Ovary (tissue), 9 donors: ENCODE measurements around the gene HEATR5A. TPM values are rescaled to one million over a fixed set of nuclear protein-coding genes. Genes with fewer than 3 reads are reported as not detected.

Experiments
- DNase-seq, 5 donors: peaks; one replicate each; pipeline ENCODE4 v3.0.0-alpha.2; 2019 to 2020
- H3K27ac ChIP-seq, 2 donors: fragments of 200-600 bp; one replicate each; pipeline versions ENCODE4 v1.5.1 to v1.8.0; 2019 to 2022
- H3K27me3 ChIP-seq: fragments of 200-600 bp; one replicate; pipeline ENCODE4 v1.8.0; 2022
- H3K36me3 ChIP-seq: fragments of 200-600 bp; sonication (generic); one replicate; pipeline ENCODE4 v1.5.1; 2019
- H3K4me1 ChIP-seq: one replicate; pipeline ENCODE4 v1.8.1; 2013; ENCODE audit warnings: mild to moderate bottlenecking, moderate library complexity; ENCODE audit not compliant: insufficient read depth
- H3K4me3 ChIP-seq: fragments of 200-600 bp; sonication (generic); one replicate; pipeline ENCODE4 v1.5.1; 2017
- H3K9me3 ChIP-seq, 2 donors: fragments of 200-600 bp in 1 of 2; sonication (generic) in 1 of 2; one replicate each; pipeline versions ENCODE4 v1.5.1 to v1.8.1; 2013 to 2019; ENCODE audit warnings: mild to moderate bottlenecking in 1 of 2, moderate library complexity in 1 of 2
- EP300 ChIP-seq: sonication (generic); formaldehyde crosslinking; IDR thresholded peaks from one replicate; pipeline ENCODE4 v1.6.1; 2017; ENCODE audit warnings: antibody characterized with exemption
- POLR2A ChIP-seq: fragments of 450-650 bp; IDR thresholded peaks from one replicate; pipeline ENCODE4 v1.6.1; 2017; ENCODE audit warnings: antibody characterized with exemption, mild to moderate bottlenecking, moderate library complexity
- WGBS, 3 donors: extraction: QIAGEN DNeasy Blood & Tissue Kit in 1 of 3; methylation state at CpG; one replicate each; pipeline versions ENCODE4 v1.1.5 to v1.1.7; 2013 to 2017; 5-methylcytosine and 5-hydroxymethylcytosine counted together
- intact Hi-C, 4 donors: fragments of 100-400 bp; cut with DNase I; formaldehyde crosslinking; loops; one replicate each; pipeline versions ENCODE4 v1.11.0 to v1.15.1; 2022 to 2023
- polyA plus RNA-seq, 2 donors: library from polyadenylated mRNA; stranded (reverse); fragments of 200-250 nt in 1 of 2; fragments of 350-450 nt in 1 of 2; fragmentation: Illumina TruSeq in 1 of 2; extraction: RNeasy Lipid Tissue Mini Kit (QIAGEN cat#74804) in 1 of 2; gene quantifications; one replicate each; pipeline ENCODE4 v1.2.3, GENCODE V29; 2013 to 2014
- total RNA-seq, 7 donors: library from RNA; depleted of rRNA in 2 of 7; stranded (reverse); fragments of >200 nt in 2 of 7; fragmentation: NEBNext Ultra II Directional in 3 of 7; extraction: Animal tissue kit (Norgen Biotek cat#: 25700) in 3 of 7; gene quantifications; one replicate each; pipeline versions ENCODE4 v1.1.0 to v1.2.4, GENCODE V29; 2016 to 2023
- TF ChIP-seq, protein P1 (sequence below), 3 donors: fragments of 450-650 bp in 2 of 3; fragments of 200-600 bp in 1 of 3; IDR thresholded peaks; one replicate each; pipeline versions ENCODE4 v1.5.1 to v1.8.0; 2016 to 2022; ENCODE audit warnings: antibody characterized with exemption in 3 of 3, mild to moderate bottlenecking in 1 of 3
- donor health status: DM: no; HTN: no; CAD: no; lungs with moderate emphysema.
- donor health status: DM: no; HTN: no; CAD: no.
- donor health status: Bipolar disorder and iron deficiency.
- donor health status: DM: yes; HTN: yes; CAD: no.
- donor health status: DM: no; HTN: no; CAD: no.
- donor health status: DM: yes; HTN: yes; CAD: no.

The HEATR5A gene
- total and polyA plus RNA-seq, 9 donors: 6.2 to 32.9 (median 22.4) TPM

DNA sequence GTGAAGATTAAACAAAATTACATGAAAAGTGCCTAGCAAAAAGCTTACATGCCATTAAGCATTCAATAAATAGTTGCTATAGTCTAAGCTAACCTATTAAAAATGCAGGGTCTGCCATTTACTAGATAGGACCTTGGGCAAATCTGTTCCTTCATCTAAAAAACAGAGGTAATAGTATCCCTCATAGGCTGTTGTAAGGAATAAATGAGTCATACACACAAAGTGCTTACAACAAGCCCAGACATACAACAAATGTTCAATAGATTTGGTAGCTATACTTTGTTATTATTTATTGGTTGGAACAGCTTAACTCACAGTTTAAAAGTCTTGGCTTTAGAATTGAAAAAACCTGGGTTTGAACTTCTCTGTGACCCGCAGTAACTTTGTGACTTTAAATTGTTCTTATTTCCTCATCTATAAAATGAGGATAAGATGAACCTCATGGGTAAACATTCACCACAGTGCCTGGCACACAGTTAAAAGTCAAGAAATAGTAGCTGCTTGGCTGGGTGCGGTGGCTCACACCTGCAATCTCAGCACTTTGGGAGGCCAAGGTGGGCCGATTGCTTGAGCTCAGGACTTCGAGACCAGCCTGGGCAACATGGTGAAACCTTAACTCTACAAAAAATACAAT is 24.7 kb downstream of the HEATR5A start:
- Histone ChIP-seq H3K4me1 (no peaks in the 10 kb centered on the region), H3K9me3 (no peaks in the 10 kb centered on the region), H3K27ac (no peak overlapping the region), H3K27me3 (no peaks in the 10 kb centered on the region), H3K4me3 (no peak overlapping the region), H3K36me3 (no peaks in the 10 kb centered on the region)
- no peak for DNase-seq
- WGBS, 3 donors: 94 to 97% (median 96%) methylated on average over 4 of the region's 4 CpGs
- intact Hi-C loops: no loop called here
- TF ChIP-seq POLR2A: no peak
- TF ChIP-seq, protein P1, sequence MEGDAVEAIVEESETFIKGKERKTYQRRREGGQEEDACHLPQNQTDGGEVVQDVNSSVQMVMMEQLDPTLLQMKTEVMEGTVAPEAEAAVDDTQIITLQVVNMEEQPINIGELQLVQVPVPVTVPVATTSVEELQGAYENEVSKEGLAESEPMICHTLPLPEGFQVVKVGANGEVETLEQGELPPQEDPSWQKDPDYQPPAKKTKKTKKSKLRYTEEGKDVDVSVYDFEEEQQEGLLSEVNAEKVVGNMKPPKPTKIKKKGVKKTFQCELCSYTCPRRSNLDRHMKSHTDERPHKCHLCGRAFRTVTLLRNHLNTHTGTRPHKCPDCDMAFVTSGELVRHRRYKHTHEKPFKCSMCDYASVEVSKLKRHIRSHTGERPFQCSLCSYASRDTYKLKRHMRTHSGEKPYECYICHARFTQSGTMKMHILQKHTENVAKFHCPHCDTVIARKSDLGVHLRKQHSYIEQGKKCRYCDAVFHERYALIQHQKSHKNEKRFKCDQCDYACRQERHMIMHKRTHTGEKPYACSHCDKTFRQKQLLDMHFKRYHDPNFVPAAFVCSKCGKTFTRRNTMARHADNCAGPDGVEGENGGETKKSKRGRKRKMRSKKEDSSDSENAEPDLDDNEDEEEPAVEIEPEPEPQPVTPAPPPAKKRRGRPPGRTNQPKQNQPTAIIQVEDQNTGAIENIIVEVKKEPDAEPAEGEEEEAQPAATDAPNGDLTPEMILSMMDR (IDR thresholded peaks at IDR 0.05): no peak
- TF ChIP-seq EP300: no peak

DNA sequence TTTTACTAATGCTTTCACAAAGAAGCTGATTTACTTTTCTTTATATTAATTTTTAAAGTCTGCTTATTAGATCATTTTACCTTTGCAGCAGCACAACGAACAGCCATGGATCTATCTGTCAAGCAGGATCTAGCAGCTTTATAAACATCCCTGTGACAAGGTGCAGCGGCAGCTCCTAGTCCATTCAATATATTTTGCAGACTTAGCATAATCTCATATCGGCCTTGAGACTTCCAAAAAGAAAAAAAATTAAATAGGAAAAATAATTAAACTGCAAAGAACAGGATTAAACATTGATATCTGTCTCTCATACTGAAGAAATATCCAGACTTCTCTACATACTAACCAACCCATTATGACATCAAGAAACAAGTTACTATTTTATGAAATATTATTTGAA is 25.2 kb downstream of the HEATR5A start:
- no peak for DNase-seq
- intact Hi-C loops: no loop called here
- Histone ChIP-seq H3K4me1 (no peaks in the 10 kb centered on the region), H3K4me3 (no peak overlapping the region), H3K27ac (no peak overlapping the region), H3K36me3 (no peaks in the 10 kb centered on the region), H3K27me3 (no peaks in the 10 kb centered on the region), H3K9me3 (no peaks in the 10 kb centered on the region)
- TF ChIP-seq, protein P1 (IDR thresholded peaks at IDR 0.05): no peak
- no peak for TF ChIP-seq EP300
- no peak for TF ChIP-seq POLR2A
- WGBS, 3 donors: 46 to 75% (median 47%) methylated on average over 3 of the region's 3 CpGs

DNA sequence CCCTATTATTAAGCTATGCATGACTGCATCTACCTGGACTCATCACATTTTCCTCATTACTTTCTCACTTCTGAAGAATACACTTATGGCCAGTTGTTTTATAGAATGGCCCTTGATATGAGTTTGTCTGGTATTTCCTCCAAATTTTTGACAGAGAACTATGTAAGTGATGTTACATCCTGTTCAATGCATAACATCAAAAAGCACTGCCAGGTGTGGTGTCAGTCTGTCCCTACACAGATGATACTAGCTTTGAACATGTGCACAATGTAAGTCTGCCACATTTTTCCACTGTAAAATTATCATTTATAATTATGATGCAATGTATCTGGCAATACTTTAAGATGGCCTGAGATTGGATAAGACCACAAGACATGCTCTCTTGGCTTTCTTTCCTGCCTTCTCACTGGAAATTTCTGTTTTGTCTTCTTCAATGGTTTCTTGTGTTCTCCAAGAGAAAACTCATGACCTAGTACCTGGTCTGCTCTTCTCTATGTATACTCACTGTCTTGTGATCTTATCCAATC is 28.3 kb downstream of the HEATR5A start:
- TF ChIP-seq EP300: no peak
- TF ChIP-seq POLR2A: no peak
- TF ChIP-seq, protein P1 (IDR thresholded peaks at IDR 0.05): no peak
- Histone ChIP-seq H3K4me1 (peaks cover 2% of the 10 kb centered on the region), H3K9me3 (no peaks in the 10 kb centered on the region), H3K27me3 (no peaks in the 10 kb centered on the region), H3K4me3 (no peak overlapping the region), H3K36me3 (no peaks in the 10 kb centered on the region), H3K27ac (no peak overlapping the region)
- intact Hi-C loops: no loop called here
- DNase-seq: no peak

DNA sequence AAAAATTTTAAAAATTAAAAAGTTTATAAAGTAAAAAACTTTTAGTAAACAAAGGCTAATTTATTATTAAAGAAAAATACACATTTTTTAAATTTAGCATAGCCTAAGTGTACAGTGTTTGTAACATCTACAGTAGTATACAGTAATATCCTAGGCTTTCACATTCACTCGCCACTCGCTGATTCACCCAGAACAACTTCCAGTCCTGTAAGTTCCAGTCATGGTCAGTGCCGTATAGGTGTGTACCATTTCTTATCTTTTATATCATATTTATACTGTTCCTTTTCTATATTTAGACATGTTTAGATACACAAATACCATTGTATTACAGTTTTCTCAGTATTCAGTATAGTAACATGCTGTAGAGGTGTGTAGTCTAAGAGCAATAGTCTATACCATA is 28.9 kb downstream of the HEATR5A start:
- Histone ChIP-seq H3K4me3 (no peak overlapping the region), H3K36me3 (no peaks in the 10 kb centered on the region), H3K27me3 (no peaks in the 10 kb centered on the region), H3K4me1 (peaks cover 2% of the 10 kb centered on the region), H3K27ac (no peak overlapping the region), H3K9me3 (no peaks in the 10 kb centered on the region)
- intact Hi-C loops: no loop called here
- no peak for DNase-seq
- TF ChIP-seq EP300 (no peak), POLR2A (no peak)
- TF ChIP-seq, protein P1 (IDR thresholded peaks at IDR 0.05): no peak
- WGBS, 3 donors: 96 to 97% (median 97%) methylated on average over 3 of the region's 3 CpGs
